CD4-positive, alpha-beta T cell (primary cell): ENCODE data around the gene NEIL1. TPM values are rescaled to one million over a fixed set of nuclear protein-coding genes. Genes with fewer than 3 reads are reported as not detected.

Experiments used
- ATAC-seq: fragments of 200-7000 bp; cut with Tn5 transposase; one replicate; pipeline ENCODE4 v1.10.0; 2022; ENCODE audit warnings: mild to moderate bottlenecking; ENCODE audit not compliant: poor library complexity
- CTCF ChIA-PET: fragments of 350-600 bp; sonication (Branson Sonifier 250); formaldehyde crosslinking; loops from one replicate; lab custom pipeline; 2021; ENCODE audit warnings: antibody characterized with exemption, inconsistent platforms; lab: Charles Lee
- POLR2A ChIA-PET: fragments of 350-600 bp; sonication (Branson Sonifier 250); formaldehyde crosslinking; loops from one replicate; lab custom pipeline; 2021; ENCODE audit warnings: antibody characterized with exemption, inconsistent platforms; lab: Charles Lee
- DNase-seq, 14 experiments: peaks; one replicate each; pipeline ENCODE4 v3.0.0-alpha.2; 2013 to 2020; ENCODE audit warnings: mixed read lengths in 2 of 14
- H3K27ac ChIP-seq, 2 donors: one replicate each; pipeline versions ENCODE4 v1.5.1 to v1.7.0; 2013; ENCODE audit warnings: low read length in 2 of 2, low read depth in 1 of 2, mild to moderate bottlenecking in 1 of 2
- H3K27me3 ChIP-seq, 2 experiments: 1 replicate in 1 of 2; 2 replicates in 1 of 2; pipeline versions ENCODE4 v1.6.1 to v1.7.0; 2013; ENCODE audit warnings: low read length in 2 of 2, control low read depth in 1 of 2, mild to moderate bottlenecking in 1 of 2, moderate library complexity in 1 of 2; ENCODE audit not compliant: insufficient read depth in 2 of 2, control insufficient read depth in 1 of 2
- H3K36me3 ChIP-seq: one replicate; pipeline ENCODE4 v1.6.1; 2013; ENCODE audit warnings: low read length, control low read depth; ENCODE audit not compliant: insufficient read depth
- H3K4me1 ChIP-seq: one replicate; pipeline ENCODE4 v1.6.1; 2013; ENCODE audit warnings: low read length, control low read depth; ENCODE audit not compliant: insufficient read depth
- H3K4me3 ChIP-seq: one replicate; pipeline ENCODE4 v1.5.1; 2013; ENCODE audit warnings: mild to moderate bottlenecking, low read length, moderate library complexity
- H3K9me3 ChIP-seq, 2 experiments: 1 replicate in 1 of 2; 2 replicates in 1 of 2; pipeline versions ENCODE4 v1.6.1 to v1.7.0; 2013; ENCODE audit warnings: low read length in 2 of 2, mild to moderate bottlenecking in 2 of 2, control low read depth in 1 of 2, moderate library complexity in 1 of 2; ENCODE audit not compliant: control insufficient read depth in 1 of 2, insufficient read depth in 1 of 2
- H3K27ac Mint-ChIP-seq: one replicate; pipeline ENCODE4 v1.8.0; 2020; ENCODE audit warnings: mixed read lengths
- H3K27me3 Mint-ChIP-seq: one replicate; pipeline ENCODE4 v1.8.0; 2021; ENCODE audit warnings: mixed read lengths
- H3K36me3 Mint-ChIP-seq: one replicate; pipeline ENCODE4 v1.8.0; 2021; ENCODE audit warnings: low read depth, mixed read lengths
- H3K4me1 Mint-ChIP-seq: one replicate; pipeline ENCODE4 v1.8.0; 2021; ENCODE audit warnings: low read depth, mixed read lengths
- H3K4me3 Mint-ChIP-seq: one replicate; pipeline ENCODE4 v1.8.0; 2020; ENCODE audit warnings: mild to moderate bottlenecking, mixed read lengths
- H3K9me3 Mint-ChIP-seq: one replicate; pipeline ENCODE4 v1.8.0; 2020; ENCODE audit warnings: mixed read lengths
- intact Hi-C, 2 experiments: fragments of 100-400 bp; cut with DNase I in 1 of 2; cut with micrococcal nuclease in 1 of 2; formaldehyde crosslinking; loops; one replicate each; pipeline versions ENCODE4 v1.15.1 to v1.9.0; 2023 to 2025; cut with DNase I, micrococcal nuclease
- total RNA-seq, 174 experiments: library from RNA in 2 of 174; stranded (reverse) in 2 of 174; gene quantifications; one replicate each; pipeline ENCODE4 v1.2.3 and lab custom pipeline; 2021 to 2026
- TF ChIP-seq, protein P1 (sequence below): fragments of 200-600 bp; IDR thresholded peaks from one replicate; pipeline ENCODE4 v1.8.0; 2022; ENCODE audit warnings: antibody characterized with exemption, mild to moderate bottlenecking

The NEIL1 gene
- total RNA-seq, 2 experiments from 2014 or later: 30.5 to 30.6 TPM

DNA sequence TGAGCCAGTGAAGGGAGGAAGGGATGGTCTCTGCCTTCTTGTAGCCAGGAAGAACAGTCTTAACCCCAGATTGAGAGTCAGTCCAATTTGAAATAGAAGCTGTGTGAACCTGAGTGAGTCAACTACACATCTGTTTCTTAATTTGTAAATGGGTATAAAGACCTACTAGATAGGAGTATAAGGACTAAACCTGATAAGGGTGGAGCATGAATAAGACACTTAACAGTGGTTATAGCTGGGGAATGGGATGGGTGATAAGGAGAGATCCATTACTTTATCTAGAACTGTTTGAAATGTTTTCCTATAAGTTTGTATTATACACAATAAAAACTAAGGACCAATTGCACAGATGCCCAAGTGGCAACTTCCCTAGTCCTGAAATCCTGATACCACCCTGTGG, 20.2 kb downstream of the NEIL1 start:
- Histone ChIP-seq H3K9me3 (no peaks in the 10 kb centered on the region), H3K4me1 (peaks cover 32% of the 10 kb centered on the region), H3K27me3 (no peaks in the 10 kb centered on the region), H3K36me3 (peaks cover 60% of the 10 kb centered on the region), H3K4me3 (no peak overlapping the region), H3K27ac (peak overlapping the region; percentile 93 to 96)
- Mint-ChIP-seq H3K27me3 (no peaks in the 10 kb centered on the region), H3K4me3 (peak overlapping the region; percentile 94), H3K9me3 (no peaks in the 10 kb centered on the region), H3K36me3 (peaks cover 65% of the 10 kb centered on the region), H3K27ac (peak overlapping the region; percentile 94), H3K4me1 (peaks cover 30% of the 10 kb centered on the region)
- ATAC-seq: no peak
- intact Hi-C loops: loop anchor here (1.0 to 5.0 kb wide), 6 partner anchors 85 to 825 kb away; partner anchors contain the start of genes ARID3B (in 1 of the 2), IMP3 (in 1 of the 2), SIN3A (in 1 of the 2) and SNUPN (in 1 of the 2)
- DNase-seq: no peak
- CTCF ChIA-PET: interaction anchor here (0.6 to 3.2 kb wide), 8 partner anchors 14 to 274 kb away, joined by 4 to 26 read pairs (median 10); partner anchors contain the start of genes IMP3 and SIN3A
- POLR2A ChIA-PET: interaction anchor here (0.9 to 5.2 kb wide), 15 partner anchors 10 to 344 kb away, joined by 3 to 246 read pairs (median 10); partner anchors contain the start of genes COMMD4, IMP3, NEIL1 and PPCDC
- TF ChIP-seq, protein P1, sequence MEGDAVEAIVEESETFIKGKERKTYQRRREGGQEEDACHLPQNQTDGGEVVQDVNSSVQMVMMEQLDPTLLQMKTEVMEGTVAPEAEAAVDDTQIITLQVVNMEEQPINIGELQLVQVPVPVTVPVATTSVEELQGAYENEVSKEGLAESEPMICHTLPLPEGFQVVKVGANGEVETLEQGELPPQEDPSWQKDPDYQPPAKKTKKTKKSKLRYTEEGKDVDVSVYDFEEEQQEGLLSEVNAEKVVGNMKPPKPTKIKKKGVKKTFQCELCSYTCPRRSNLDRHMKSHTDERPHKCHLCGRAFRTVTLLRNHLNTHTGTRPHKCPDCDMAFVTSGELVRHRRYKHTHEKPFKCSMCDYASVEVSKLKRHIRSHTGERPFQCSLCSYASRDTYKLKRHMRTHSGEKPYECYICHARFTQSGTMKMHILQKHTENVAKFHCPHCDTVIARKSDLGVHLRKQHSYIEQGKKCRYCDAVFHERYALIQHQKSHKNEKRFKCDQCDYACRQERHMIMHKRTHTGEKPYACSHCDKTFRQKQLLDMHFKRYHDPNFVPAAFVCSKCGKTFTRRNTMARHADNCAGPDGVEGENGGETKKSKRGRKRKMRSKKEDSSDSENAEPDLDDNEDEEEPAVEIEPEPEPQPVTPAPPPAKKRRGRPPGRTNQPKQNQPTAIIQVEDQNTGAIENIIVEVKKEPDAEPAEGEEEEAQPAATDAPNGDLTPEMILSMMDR: no peak

- peaks cover 30% of the 10 kb centered on the region for H3K4me1 Mint-ChIP-seq
- H3K27ac ChIP-seq: peak overlapping the region; percentile 93 to 96
- peak overlapping the region; percentile 91 for H3K4me3 ChIP-seq
- H3K4me1 ChIP-seq: peaks cover 32% of the 10 kb centered on the region
- H3K9me3 ChIP-seq: no peaks in the 10 kb centered on the region
- peaks cover 56% of the 10 kb centered on the region for H3K36me3 ChIP-seq
- intact Hi-C loops: loop anchor here (1.0 to 5.0 kb wide), 6 partner anchors 85 to 825 kb away; partner anchors contain the start of genes ARID3B (in 1 of the 2), IMP3 (in 1 of the 2), SIN3A (in 1 of the 2) and SNUPN (in 1 of the 2)
- H3K4me3 Mint-ChIP-seq: peak overlapping the region; percentile 94
- no peaks in the 10 kb centered on the region for H3K27me3 ChIP-seq
- no peaks in the 10 kb centered on the region for H3K9me3 Mint-ChIP-seq
- ChIA-PET CTCF (interaction anchor here (0.6 to 3.2 kb wide), 18 partner anchors 10 to 316 kb away, joined by 3 to 26 read pairs (median 6); partner anchors contain the start of genes COMMD4, IMP3 and SIN3A), POLR2A (interaction anchor here (0.9 to 5.2 kb wide), 30 partner anchors 8 to 827 kb away, joined by 3 to 246 read pairs (median 8); partner anchors contain the start of genes ARID3B, C15orf39, CLK3 and COMMD4)
- ATAC-seq (no peak), DNase-seq (no peak)
- TF ChIP-seq, protein P1: peak; percentile 87
- H3K27me3 Mint-ChIP-seq: no peaks in the 10 kb centered on the region
- peaks cover 65% of the 10 kb centered on the region for H3K36me3 Mint-ChIP-seq
- H3K27ac Mint-ChIP-seq: peak overlapping the region; percentile 94
Observed at GRCh38 chr15:75367406-75367912, 20.6 kb downstream of the NEIL1 start.

GRCh38 chr15:75367913-75368688, 21.3 kb downstream of the NEIL1 start, which contains the start of gene MAN2C1:
TSS of gene MAN2C1 (minus strand) at chr15:75368607. CDS start at chr15:75368583, 24 bp downstream.
- ChIA-PET CTCF (interaction anchor here (0.7 to 3.2 kb wide), 20 partner anchors 11 to 577 kb away, joined by 3 to 26 read pairs (median 6); partner anchors contain the start of genes COMMD4, IMP3 and SIN3A), POLR2A (interaction anchor here (0.6 to 5.2 kb wide), 36 partner anchors 9 to 827 kb away, joined by 3 to 246 read pairs (median 6); partner anchors contain the start of genes ARID3B, C15orf39, CLK3 and COMMD4)
- ATAC-seq: peak; percentile 95
- Histone ChIP-seq H3K36me3 (peaks cover 54% of the 10 kb centered on the region), H3K27ac (peak within 1 kb of the TSS; percentile 93 to 96), H3K4me1 (peaks cover 32% of the 10 kb centered on the region), H3K9me3 (no peaks in the 10 kb centered on the region), H3K27me3 (no peaks in the 10 kb centered on the region), H3K4me3 (peak within 1 kb of the TSS; percentile 91)
- Mint-ChIP-seq H3K36me3 (peaks cover 65% of the 10 kb centered on the region), H3K27ac (peak within 1 kb of the TSS; percentile 94), H3K4me3 (peak within 1 kb of the TSS; percentile 94), H3K9me3 (no peaks in the 10 kb centered on the region), H3K27me3 (no peaks in the 10 kb centered on the region), H3K4me1 (peaks cover 30% of the 10 kb centered on the region)
- peak; percentile 80 to 97 (median 88) for DNase-seq
- intact Hi-C loops: loop anchor here (1.0 to 5.0 kb wide), 8 partner anchors 18 to 826 kb away; partner anchors contain the start of genes IMP3 (in 2 of the 2), ARID3B (in 1 of the 2), SIN3A (in 1 of the 2) and SNUPN (in 1 of the 2)
- TF ChIP-seq, protein P1: peak; percentile 59
